Measurements from ENCODE around the gene CEND1.

DNA sequence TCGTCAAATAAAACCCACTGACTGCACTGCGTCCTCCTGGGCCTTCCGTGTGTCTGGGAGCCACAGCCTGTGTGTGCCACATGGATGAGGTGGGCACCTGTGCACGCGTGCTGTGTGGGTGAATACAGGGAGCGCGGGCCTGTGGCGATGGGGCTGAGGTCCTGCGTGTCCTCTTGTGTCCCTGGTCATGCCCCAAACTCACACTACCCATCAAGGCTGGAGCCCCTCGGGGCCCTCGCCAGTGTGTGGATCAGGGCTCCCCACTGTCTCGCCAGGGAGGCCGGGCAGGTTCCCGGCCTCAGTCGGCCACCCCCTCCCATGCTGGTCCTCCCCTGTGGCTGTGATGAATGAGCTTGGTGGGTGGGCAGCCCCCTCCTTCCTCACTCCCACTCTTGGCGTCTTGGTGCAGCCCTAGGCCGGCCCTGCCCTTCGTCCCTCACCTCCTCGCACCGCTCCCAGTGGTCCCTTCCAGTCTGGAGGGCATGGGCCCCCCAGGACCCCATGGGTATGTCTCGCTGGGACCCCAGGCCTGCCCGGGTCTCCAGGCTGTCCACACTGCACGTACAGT, 42.2 kb upstream of the CEND1 start:
- TF ChIP-seq, protein P1, sequence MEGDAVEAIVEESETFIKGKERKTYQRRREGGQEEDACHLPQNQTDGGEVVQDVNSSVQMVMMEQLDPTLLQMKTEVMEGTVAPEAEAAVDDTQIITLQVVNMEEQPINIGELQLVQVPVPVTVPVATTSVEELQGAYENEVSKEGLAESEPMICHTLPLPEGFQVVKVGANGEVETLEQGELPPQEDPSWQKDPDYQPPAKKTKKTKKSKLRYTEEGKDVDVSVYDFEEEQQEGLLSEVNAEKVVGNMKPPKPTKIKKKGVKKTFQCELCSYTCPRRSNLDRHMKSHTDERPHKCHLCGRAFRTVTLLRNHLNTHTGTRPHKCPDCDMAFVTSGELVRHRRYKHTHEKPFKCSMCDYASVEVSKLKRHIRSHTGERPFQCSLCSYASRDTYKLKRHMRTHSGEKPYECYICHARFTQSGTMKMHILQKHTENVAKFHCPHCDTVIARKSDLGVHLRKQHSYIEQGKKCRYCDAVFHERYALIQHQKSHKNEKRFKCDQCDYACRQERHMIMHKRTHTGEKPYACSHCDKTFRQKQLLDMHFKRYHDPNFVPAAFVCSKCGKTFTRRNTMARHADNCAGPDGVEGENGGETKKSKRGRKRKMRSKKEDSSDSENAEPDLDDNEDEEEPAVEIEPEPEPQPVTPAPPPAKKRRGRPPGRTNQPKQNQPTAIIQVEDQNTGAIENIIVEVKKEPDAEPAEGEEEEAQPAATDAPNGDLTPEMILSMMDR (IDR thresholded peaks at IDR 0.05) = no peak
- no peak for TF ChIP-seq POLR2A (IDR thresholded peaks at IDR 0.05)

All from testis (tissue), 2 donors.